ENCODE data around the gene FTO.

FTO gene

DNA sequence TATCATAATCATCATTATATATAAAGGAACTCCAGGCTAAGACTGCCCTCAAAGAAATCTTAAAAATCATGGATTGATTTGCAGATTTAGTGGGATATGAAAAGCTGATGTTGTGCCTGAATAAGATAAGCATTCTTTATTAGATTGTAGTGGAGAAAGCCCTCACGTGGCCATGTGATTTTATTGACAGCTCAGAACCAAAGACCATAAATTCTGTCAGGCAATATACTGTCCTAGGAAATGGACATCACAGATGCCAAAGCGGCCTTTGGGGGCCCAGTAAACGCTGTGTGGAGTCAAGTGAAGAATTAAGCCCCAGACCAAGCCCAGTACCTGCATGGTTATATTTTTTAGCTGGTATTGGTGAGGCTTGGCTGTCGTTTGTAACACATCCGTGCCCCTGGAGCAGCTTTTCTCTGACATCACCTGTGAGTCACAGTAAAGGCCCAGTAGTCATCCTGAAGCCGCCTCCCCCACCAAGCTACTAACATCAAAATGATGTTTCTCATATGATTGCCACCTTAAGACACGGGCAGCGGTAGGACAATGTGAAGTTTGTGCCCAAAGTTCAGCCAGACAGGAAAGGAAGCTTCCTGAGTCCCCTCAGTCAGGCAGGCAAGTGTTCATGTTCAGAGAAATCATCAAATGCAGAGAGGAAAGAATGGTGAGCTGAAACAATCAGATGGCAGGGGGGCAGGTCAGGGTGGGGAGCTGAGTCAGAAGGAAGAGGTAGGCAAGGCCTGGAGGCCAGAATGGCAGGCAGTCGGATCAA, 373.3 kb downstream of the FTO start:
- H3K36me3 ChIP-seq = no peaks in the 10 kb centered on the region
- H3K27ac ChIP-seq = no peak overlapping the region
- no peaks in the 10 kb centered on the region for H3K27me3 ChIP-seq
- TF ChIP-seq, protein P1, sequence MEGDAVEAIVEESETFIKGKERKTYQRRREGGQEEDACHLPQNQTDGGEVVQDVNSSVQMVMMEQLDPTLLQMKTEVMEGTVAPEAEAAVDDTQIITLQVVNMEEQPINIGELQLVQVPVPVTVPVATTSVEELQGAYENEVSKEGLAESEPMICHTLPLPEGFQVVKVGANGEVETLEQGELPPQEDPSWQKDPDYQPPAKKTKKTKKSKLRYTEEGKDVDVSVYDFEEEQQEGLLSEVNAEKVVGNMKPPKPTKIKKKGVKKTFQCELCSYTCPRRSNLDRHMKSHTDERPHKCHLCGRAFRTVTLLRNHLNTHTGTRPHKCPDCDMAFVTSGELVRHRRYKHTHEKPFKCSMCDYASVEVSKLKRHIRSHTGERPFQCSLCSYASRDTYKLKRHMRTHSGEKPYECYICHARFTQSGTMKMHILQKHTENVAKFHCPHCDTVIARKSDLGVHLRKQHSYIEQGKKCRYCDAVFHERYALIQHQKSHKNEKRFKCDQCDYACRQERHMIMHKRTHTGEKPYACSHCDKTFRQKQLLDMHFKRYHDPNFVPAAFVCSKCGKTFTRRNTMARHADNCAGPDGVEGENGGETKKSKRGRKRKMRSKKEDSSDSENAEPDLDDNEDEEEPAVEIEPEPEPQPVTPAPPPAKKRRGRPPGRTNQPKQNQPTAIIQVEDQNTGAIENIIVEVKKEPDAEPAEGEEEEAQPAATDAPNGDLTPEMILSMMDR (IDR thresholded peaks at IDR 0.05) = no peak
- no peaks in the 10 kb centered on the region for H3K4me1 ChIP-seq (ENCODE audit: control insufficient read depth in 1 of 2, insufficient read depth in 1 of 2, low read depth in 1 of 2, low read length in 1 of 2)
- no peaks in the 10 kb centered on the region for H3K9me3 ChIP-seq
- H3K4me3 ChIP-seq (ENCODE audit: low read depth in 1 of 2, low read length in 1 of 2) = no peak overlapping the region

DNA sequence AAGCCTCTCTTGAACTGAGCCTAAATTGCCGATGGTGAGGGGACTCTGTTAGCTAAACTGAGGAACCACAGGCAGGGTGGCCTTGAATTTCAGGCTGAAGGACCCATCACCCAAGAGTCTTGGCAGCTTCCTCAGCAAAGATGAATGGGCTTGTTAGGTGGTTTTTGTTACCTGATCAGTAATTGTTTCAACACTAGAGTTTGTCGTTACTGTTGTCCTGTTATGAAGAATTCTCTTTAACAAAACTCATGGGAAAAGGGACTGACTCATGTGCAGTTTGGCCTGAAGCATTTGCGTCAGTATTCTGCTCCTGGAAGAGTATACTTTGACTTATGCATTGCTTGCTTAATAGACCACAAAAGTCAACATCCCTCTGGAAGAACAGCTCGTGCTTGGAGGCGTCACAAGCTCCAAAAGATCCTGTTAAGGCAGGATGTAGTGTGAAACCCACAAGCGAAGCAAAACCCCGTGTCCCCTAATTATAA, 376.6 kb downstream of the FTO start:
- no peaks in the 10 kb centered on the region for H3K36me3 ChIP-seq
- H3K4me3 ChIP-seq (ENCODE audit: low read depth in 1 of 2, low read length in 1 of 2) = no peak overlapping the region
- TF ChIP-seq, protein P1 (IDR thresholded peaks at IDR 0.05) = no peak
- H3K9me3 ChIP-seq = no peaks in the 10 kb centered on the region
- no peaks in the 10 kb centered on the region for H3K4me1 ChIP-seq (ENCODE audit: control insufficient read depth in 1 of 2, insufficient read depth in 1 of 2, low read depth in 1 of 2, low read length in 1 of 2)
- no peaks in the 10 kb centered on the region for H3K27me3 ChIP-seq
- no peak overlapping the region for H3K27ac ChIP-seq

DNA sequence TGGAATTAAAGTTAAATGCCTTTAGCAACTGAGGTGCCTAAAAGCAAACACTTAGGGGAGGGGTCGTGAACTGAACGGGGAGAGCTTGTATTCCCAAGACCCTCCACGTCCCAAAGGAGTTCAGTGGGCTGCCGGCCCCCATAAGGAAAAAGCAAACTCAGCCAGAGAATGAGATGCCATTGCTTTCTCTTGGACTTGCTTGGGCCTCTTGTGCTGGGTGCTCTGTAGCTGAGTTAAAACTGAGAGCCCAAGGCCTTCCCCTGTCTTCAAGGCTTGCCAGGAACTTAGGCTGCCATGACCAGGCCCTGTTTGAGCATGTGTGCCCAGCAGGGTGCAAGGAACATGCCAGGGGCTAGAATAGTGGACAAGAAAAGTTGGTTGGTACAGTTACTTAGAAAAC, 382.8 kb downstream of the FTO start:
- Histone ChIP-seq H3K9me3 (no peaks in the 10 kb centered on the region), H3K27me3 (no peaks in the 10 kb centered on the region), H3K4me3 (ENCODE audit: low read depth in 1 of 2, low read length in 1 of 2) (no peak overlapping the region), H3K36me3 (no peaks in the 10 kb centered on the region), H3K4me1 (ENCODE audit: control insufficient read depth in 1 of 2, insufficient read depth in 1 of 2, low read depth in 1 of 2, low read length in 1 of 2) (no peaks in the 10 kb centered on the region), H3K27ac (no peak overlapping the region)
- TF ChIP-seq, protein P1 (IDR thresholded peaks at IDR 0.05) = no peak

DNA sequence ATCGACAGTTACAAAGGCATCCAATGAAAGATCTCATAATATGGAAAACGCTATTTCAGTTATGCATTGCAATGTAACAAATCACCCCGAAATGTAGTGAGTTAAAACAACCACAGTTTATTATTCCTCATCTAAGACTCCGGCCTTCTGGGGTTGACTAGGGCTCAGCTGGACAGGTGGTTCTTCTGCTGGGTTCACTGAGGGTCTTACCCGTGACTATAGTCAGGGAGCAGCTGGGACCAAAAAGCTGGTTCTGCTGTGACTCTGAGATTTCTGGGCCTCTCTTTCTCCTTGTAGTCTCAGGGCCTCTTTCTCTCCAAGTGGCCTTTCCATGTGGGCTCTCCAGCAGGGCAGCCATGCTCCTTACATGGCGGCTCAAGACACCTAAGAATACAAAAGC, 386.6 kb downstream of the FTO start:
- TF ChIP-seq, protein P1 (IDR thresholded peaks at IDR 0.05) = no peak
- no peaks in the 10 kb centered on the region for H3K27me3 ChIP-seq
- no peak overlapping the region for H3K27ac ChIP-seq
- H3K9me3 ChIP-seq = no peaks in the 10 kb centered on the region
- no peaks in the 10 kb centered on the region for H3K36me3 ChIP-seq
- H3K4me1 ChIP-seq (ENCODE audit: control insufficient read depth in 1 of 2, insufficient read depth in 1 of 2, low read depth in 1 of 2, low read length in 1 of 2) = no peaks in the 10 kb centered on the region
- no peak overlapping the region for H3K4me3 ChIP-seq (ENCODE audit: low read depth in 1 of 2, low read length in 1 of 2)

DNA sequence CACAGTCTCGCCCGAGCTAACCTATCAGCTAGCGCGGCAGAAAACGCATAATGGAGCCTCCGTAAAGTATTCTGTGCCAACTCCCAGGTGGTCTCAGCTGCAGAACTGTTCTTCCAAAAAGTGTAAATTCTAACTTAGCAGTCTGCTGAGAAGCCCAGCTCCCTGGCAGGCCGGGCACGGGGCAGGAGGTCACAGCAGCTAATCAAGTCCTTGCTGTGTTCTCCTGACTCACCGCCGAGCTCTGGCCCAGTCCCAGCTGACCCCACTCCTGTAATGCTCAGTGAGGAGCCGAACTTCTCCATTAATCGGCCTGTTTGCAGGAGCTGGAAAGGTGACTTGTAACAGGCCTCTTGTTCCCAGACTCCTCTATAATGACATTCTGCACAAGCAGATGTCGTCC, 389.3 kb downstream of the FTO start:
- Histone ChIP-seq H3K9me3 (no peaks in the 10 kb centered on the region), H3K27me3 (no peaks in the 10 kb centered on the region), H3K36me3 (no peaks in the 10 kb centered on the region), H3K4me3 (ENCODE audit: low read depth in 1 of 2, low read length in 1 of 2) (no peak overlapping the region), H3K27ac (no peak overlapping the region), H3K4me1 (ENCODE audit: control insufficient read depth in 1 of 2, insufficient read depth in 1 of 2, low read depth in 1 of 2, low read length in 1 of 2) (no peaks in the 10 kb centered on the region)
- TF ChIP-seq, protein P1 (IDR thresholded peaks at IDR 0.05) = no peak

All from neutrophil (primary cell).